Endothelial cell (in vitro differentiated cells): Measurements from ENCODE around the gene MYCL. TPM values are rescaled to one million over a fixed set of nuclear protein-coding genes. Genes with fewer than 3 reads are reported as not detected.

Source experiments
- DNase-seq: peaks from one replicate; pipeline ENCODE4 v3.0.0; 2021; ENCODE audit warnings: low spot score
- H3K27ac Mint-ChIP-seq: one replicate; pipeline ENCODE4 v1.8.0; 2021; ENCODE audit warnings: mixed read lengths, inconsistent platforms; ENCODE audit not compliant: unreplicated experiment
- H3K27me3 Mint-ChIP-seq: one replicate; pipeline ENCODE4 v1.8.0; 2021; ENCODE audit warnings: mild to moderate bottlenecking, moderate library complexity, mixed read lengths, inconsistent platforms; ENCODE audit not compliant: unreplicated experiment
- H3K36me3 Mint-ChIP-seq: one replicate; pipeline ENCODE4 v1.8.0; 2021; ENCODE audit warnings: mild to moderate bottlenecking, low read depth, mixed read lengths, inconsistent platforms; ENCODE audit not compliant: unreplicated experiment
- H3K4me1 Mint-ChIP-seq: one replicate; pipeline ENCODE4 v1.8.0; 2021; ENCODE audit warnings: mild to moderate bottlenecking, mixed read lengths, inconsistent platforms; ENCODE audit not compliant: unreplicated experiment
- H3K4me3 Mint-ChIP-seq: one replicate; pipeline ENCODE4 v1.8.0; 2021; ENCODE audit warnings: mild to moderate bottlenecking, mixed read lengths, inconsistent platforms; ENCODE audit not compliant: unreplicated experiment
- H3K9me3 Mint-ChIP-seq: one replicate; pipeline ENCODE4 v1.8.0; 2021; ENCODE audit warnings: mixed read lengths, inconsistent platforms; ENCODE audit not compliant: unreplicated experiment
- total RNA-seq: library from RNA; stranded (reverse); fragmentation: NEBNext Ultra II Directional; extraction: Animal tissue kit (Norgen Biotek cat#: 25700); gene quantifications from one replicate; pipeline ENCODE4 v1.2.1, GENCODE V29; 2021; ENCODE audit not compliant: unreplicated experiment
- TF ChIP-seq, protein P1 (sequence below): fragments of 200-600 bp; sonication (generic); IDR thresholded peaks from one replicate; pipeline ENCODE4 v1.5.0; 2021; ENCODE audit warnings: antibody characterized with exemption; ENCODE audit not compliant: unreplicated experiment

The MYCL gene
- total RNA-seq, 1 donor from 2014 or later = 20.1 TPM

DNA sequence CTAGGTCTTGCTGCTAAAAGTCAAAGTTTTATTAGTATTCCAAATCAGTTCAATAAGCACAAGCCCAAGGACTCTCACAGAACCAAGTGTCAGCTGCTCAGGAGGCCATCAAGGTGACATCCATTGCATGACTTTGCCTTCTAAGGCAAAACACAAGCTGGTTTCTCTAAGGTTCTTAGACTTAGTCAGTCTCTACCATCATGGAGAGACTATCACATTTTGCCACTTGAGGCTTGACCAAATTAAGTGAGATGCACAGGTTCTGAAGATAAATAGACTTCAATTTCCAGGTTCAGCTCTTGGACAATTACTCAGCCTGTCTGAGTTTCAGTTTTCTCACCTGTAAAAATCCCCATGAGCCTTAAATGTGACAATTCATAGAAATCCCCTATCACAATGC lies 47.4 kb downstream of the MYCL start:
- H3K36me3 Mint-ChIP-seq = no peaks in the 10 kb centered on the region
- H3K4me3 Mint-ChIP-seq = no peak overlapping the region
- H3K4me1 Mint-ChIP-seq = no peaks in the 10 kb centered on the region
- DNase-seq = no peak
- H3K27ac Mint-ChIP-seq = no peak overlapping the region
- H3K9me3 Mint-ChIP-seq = no peaks in the 10 kb centered on the region
- H3K27me3 Mint-ChIP-seq = no peaks in the 10 kb centered on the region
- TF ChIP-seq, protein P1, sequence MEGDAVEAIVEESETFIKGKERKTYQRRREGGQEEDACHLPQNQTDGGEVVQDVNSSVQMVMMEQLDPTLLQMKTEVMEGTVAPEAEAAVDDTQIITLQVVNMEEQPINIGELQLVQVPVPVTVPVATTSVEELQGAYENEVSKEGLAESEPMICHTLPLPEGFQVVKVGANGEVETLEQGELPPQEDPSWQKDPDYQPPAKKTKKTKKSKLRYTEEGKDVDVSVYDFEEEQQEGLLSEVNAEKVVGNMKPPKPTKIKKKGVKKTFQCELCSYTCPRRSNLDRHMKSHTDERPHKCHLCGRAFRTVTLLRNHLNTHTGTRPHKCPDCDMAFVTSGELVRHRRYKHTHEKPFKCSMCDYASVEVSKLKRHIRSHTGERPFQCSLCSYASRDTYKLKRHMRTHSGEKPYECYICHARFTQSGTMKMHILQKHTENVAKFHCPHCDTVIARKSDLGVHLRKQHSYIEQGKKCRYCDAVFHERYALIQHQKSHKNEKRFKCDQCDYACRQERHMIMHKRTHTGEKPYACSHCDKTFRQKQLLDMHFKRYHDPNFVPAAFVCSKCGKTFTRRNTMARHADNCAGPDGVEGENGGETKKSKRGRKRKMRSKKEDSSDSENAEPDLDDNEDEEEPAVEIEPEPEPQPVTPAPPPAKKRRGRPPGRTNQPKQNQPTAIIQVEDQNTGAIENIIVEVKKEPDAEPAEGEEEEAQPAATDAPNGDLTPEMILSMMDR = no peak

DNA sequence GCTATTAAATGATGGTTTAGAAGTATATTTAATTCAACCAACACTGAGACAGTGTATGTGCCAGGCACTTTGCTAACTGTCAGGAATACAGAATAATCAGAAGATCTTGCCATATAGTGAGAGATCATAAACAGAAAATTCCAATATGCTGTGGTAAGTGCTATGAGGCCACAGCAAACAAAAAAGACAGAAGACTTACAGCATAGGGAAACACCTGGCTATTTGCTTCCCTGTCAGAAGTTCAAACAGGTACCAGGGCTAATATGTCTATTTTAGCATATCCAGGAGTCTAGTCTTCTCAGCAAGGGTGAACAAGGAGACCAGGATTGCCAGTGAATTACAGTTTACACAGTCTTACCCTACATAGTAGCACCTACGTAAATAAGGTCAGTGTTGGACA lies 48.8 kb downstream of the MYCL start:
- Mint-ChIP-seq H3K27me3 (no peaks in the 10 kb centered on the region), H3K27ac (no peak overlapping the region), H3K4me3 (no peak overlapping the region), H3K36me3 (peaks cover under 1% of the 10 kb centered on the region), H3K4me1 (no peaks in the 10 kb centered on the region), H3K9me3 (no peaks in the 10 kb centered on the region)
- TF ChIP-seq, protein P1 = no peak
- no peak for DNase-seq

DNA sequence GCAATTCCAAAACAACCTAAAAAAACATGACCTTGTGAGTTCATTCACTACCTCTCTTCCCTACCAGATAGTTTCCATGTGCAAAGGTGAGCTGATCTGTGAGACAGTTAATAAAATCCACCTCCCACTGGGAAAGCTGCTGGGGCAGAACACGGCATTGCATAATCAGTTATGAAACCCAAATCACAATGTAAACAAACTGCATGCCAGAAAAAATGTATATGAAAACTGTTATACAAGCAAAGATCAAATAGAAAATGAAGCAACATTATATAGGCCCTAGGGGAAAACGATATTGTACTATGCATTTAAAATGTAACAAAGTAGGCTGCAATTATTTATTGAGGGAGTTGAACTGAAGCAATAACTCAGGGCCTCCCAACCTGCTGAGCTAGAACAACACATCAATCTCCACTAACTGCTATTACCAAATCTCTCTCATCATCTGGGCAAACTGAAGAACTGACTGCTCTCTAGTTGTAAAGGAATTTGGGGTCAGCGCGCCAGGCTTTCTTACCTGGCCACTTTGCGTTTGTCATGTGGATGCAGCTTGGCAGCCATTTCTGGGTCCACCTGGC lies 49.4 kb downstream of the MYCL start:
- Mint-ChIP-seq H3K27ac (no peak overlapping the region), H3K36me3 (peaks cover 4% of the 10 kb centered on the region), H3K4me3 (no peak overlapping the region), H3K4me1 (no peaks in the 10 kb centered on the region), H3K9me3 (no peaks in the 10 kb centered on the region), H3K27me3 (no peaks in the 10 kb centered on the region)
- TF ChIP-seq, protein P1 = no peak
- DNase-seq = no peak

DNA sequence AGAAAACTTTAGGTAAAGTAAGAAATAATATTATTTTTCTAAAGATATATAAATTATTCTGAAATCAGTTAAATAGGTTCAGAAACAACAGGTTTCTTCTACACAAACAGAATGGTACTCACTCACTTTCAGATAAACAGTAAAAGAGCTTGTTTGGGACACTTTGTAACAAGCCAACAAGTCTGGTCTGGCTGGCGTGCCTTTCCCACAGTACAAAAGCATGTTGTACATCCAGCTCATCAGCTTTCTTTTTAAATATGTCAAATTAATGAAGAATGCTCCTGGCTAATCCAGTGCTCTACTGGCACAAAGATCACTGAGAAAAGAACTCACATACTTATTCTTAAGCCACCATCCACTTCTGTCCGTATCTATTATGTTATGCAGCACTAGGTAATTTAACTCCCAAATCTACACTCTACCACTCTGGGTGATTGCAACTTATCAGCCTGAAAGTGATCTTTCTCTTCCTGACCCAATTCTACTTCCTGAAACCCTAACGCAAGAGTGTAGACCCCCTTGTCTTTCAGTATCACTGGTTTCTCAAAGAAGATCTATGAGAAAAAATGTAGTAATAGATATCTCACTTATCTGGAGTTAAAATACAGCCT lies 51.0 kb downstream of the MYCL start:
- Mint-ChIP-seq H3K4me3 (no peak overlapping the region), H3K36me3 (peaks cover 4% of the 10 kb centered on the region), H3K27ac (no peak overlapping the region), H3K9me3 (no peaks in the 10 kb centered on the region), H3K27me3 (no peaks in the 10 kb centered on the region), H3K4me1 (peaks cover 4% of the 10 kb centered on the region)
- DNase-seq = no peak
- TF ChIP-seq, protein P1 = no peak

DNA sequence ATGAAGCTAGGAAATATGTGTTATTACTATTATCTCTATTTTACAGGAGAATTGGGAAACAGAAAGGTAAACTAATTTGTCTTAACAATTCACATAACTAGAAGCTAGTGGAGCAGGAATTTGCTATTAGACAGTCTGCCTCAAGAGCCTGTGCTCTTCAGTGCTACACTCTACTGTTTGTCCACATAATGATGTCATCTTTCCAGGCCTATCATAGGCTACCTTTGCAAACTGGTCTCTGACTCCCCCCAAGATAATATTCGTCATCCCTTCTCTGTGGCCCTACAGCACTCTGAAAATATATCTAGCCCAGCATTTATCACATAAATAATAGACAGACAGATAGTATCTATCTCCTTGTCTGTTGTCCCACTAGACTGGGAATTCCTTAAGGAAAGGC lies 52.5 kb downstream of the MYCL start:
- Mint-ChIP-seq H3K27ac (no peak overlapping the region), H3K4me1 (peaks cover 6% of the 10 kb centered on the region), H3K27me3 (no peaks in the 10 kb centered on the region), H3K9me3 (no peaks in the 10 kb centered on the region), H3K4me3 (no peak overlapping the region), H3K36me3 (peaks cover 10% of the 10 kb centered on the region)
- DNase-seq = no peak
- TF ChIP-seq, protein P1 = no peak
